HS-5 (cell line): Measurements from ENCODE around the gene MAD2L1BP.
A peak's percentile ranks its signal among the peaks of the same experiment; 100 is the strongest.

Experiments used
- DNase-seq: peaks from one replicate; pipeline ENCODE4 v3.0.0-alpha.2; 2012; ENCODE audit warnings: low read depth

The MAD2L1BP gene

DNA sequence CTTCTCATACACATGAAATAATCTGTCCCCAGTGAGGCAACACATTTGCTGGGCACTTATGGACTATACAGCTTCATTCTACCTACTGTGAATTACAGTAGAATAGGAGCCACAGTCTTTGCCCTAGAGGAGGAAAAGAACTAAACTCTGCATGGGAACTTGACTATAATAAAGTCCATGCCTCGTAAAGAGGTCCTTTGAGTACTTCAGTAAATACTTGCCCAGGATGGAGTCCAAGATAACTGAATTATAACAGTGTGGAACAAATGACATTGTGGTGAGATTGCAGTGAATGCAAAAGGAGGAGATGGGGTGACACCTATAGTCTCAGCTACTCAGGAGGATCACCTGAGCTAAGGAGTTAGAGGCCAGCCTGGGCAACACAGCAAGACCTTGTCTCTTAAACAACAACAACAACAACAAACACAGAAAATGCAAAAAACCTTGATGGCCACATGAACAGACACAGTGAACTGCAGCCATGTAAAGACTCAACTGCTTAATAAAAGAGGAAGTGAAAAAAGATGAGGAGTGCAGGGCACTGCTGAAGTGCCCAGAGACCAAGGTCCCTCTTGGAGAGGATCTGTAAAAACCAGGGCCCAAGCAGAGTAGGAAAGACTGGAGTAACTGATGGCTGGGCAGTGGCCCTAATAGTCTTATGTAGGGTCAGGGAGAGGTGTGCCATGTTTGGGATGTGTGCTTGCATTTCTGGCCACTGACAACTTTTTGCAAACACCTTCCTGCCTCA, 48.2 kb downstream of the MAD2L1BP start:
- DNase-seq, result no peak

DNA sequence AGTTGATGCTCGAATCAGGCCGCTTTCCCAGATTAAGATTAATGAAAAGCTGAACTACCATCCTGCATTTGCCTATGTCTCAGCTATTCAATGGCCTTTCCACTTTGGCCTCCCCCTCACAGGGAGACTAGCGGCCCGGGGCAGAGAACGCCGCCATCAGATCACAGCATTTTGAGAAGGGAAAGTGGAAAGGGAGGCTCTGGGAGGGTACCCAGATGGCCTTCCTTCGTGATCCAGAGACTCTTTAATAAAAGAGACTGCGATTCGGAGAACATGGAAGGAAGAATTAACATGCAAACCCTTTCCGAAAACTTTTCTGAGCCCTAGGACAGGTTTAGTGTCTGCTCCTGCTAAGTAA, 51.4 kb downstream of the MAD2L1BP start:
- no peak for DNase-seq

DNA sequence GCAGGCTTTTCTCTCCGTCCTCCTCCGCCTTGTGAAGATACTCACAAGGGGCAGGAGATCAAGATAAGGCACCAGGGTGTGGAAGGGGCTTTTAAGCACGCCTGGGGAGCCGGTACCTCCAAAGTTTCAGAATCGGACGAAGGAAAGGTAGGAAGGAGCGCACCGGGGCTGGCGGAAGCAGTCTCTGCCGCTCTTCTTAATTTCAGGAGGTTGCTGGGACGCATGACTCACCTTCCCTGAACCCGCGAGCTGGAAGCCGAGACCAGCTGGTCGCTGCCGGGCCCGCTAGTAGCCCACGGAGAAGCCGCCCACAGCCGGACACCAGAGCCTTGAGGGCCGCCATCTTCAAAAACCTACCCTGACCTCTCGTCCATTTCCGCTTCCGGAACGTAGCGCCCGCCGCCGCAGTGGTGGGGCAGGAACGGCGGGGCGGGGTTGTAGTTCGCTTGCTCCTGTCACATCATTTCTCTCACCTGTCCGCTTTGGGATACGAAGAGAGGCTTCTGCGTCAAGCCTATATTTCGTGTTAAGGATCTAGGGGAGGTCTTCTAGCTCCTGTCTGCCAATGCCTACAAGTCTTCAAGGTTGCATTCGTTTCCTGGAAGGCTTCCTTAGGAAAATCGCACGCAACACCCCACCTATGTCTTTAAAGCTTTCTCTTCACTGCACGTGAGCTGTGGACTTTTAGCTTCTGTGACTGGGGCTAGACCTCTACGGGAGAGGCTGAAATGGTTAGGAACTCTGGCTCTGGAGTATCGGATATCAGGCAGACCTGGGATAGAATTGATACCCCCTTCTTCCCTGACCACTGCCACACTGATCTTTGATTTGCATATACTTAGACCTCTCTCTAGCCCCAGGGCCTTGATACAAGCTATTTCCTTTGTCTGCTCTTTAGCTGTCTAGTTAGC, 52.1 kb downstream of the MAD2L1BP start, which contains the start of gene MRPS18A:
Gene MRPS18A, minus strand, starts transcription at position 355 of the 911 bp plus-strand sequence. Its CDS starts 12 bp downstream, at position 343.
- DNase-seq, result peak; percentile 41

DNA sequence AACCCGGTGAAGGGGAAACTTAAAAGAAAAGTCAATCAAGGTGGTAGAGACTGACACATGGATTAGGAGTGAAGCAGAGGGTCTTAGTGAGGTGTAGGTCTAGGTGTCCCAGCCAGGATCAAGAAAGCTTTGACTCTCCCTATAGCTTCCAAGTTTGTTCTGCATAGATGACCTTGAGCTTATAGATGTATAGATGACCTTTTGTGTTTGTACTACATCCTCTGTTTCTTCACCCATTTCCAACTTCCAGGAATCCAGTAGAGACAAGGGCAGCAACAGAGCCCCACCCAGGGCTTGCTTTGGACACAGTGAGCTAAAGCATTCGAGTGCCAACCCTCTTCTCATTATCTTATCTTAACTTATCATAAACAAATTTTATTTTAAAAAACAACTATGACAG, 53.8 kb downstream of the MAD2L1BP start:
- DNase-seq, result no peak
